ENCODE data around the gene PIR. TPM values are rescaled to one million over a fixed set of nuclear protein-coding genes. Genes with fewer than 3 reads are reported as not detected.

The PIR gene
- 10 to 100 TPM in 3 of 4 donors, 1 to 10 TPM in 1; 4.4 to 24.4 (median 14.7) TPM for total RNA-seq

- H3K36me3 ChIP-seq = no peaks in the 10 kb centered on the region
- H3K27ac ChIP-seq = peak within 1 kb of the TSS; percentile 62
- WGBS = 22% methylated on average over 25 of the region's 47 CpGs
- peaks cover 9% of the 10 kb centered on the region for H3K4me1 ChIP-seq
- H3K4me3 ChIP-seq = peak within 1 kb of the TSS; percentile 51
- DNase-seq (ENCODE audit: low spot score in 2 of 2) = peak; percentile 85 to 86
- H3K9me3 ChIP-seq = no peaks in the 10 kb centered on the region
- no peaks in the 10 kb centered on the region for H3K27me3 ChIP-seq
- TF ChIP-seq CTCF (IDR thresholded peaks at IDR 0.05) = peak in 1 of 2 donors; percentile 15
- TF ChIP-seq EP300 (IDR thresholded peaks at IDR 0.05) = no peak
Measured at GRCh38 chrX:15493118-15493962, at the start of gene PIR. PIR (minus strand) TSS chrX:15493333; CDS start chrX:15491257, 2,076 bp downstream.

- DNase-seq (ENCODE audit: low spot score in 2 of 2) = no peak
- no peaks in the 10 kb centered on the region for H3K27me3 ChIP-seq
- no peaks in the 10 kb centered on the region for H3K4me1 ChIP-seq
- H3K4me3 ChIP-seq = no peak overlapping the region
- H3K27ac ChIP-seq = no peak overlapping the region
- H3K9me3 ChIP-seq = no peaks in the 10 kb centered on the region
- no peak for TF ChIP-seq CTCF (IDR thresholded peaks at IDR 0.05)
- 73% methylated on average over 5 of the region's 6 CpGs for WGBS
- no peaks in the 10 kb centered on the region for H3K36me3 ChIP-seq
Measured at GRCh38 chrX:15530318-15530717, 37.2 kb upstream of the PIR start.

GRCh38 chrX:15529165-15529564, 36.0 kb upstream of the PIR start:
- no peaks in the 10 kb centered on the region for H3K27me3 ChIP-seq
- no peak overlapping the region for H3K4me3 ChIP-seq
- no peaks in the 10 kb centered on the region for H3K36me3 ChIP-seq
- TF ChIP-seq POLR2A (IDR thresholded peaks at IDR 0.05) (no peak), CTCF (IDR thresholded peaks at IDR 0.05) (no peak), POLR2AphosphoS5 (IDR thresholded peaks at IDR 0.05) (no peak), EP300 (IDR thresholded peaks at IDR 0.05) (no peak)
- H3K27ac ChIP-seq = no peak overlapping the region
- no peak for DNase-seq (ENCODE audit: low spot score in 2 of 2)
- H3K4me1 ChIP-seq = no peaks in the 10 kb centered on the region
- H3K9me3 ChIP-seq = no peaks in the 10 kb centered on the region

GRCh38 chrX:15525664-15526416, 32.7 kb upstream of the PIR start:
- Histone ChIP-seq H3K9me3 (no peaks in the 10 kb centered on the region), H3K27me3 (no peaks in the 10 kb centered on the region), H3K27ac (no peak overlapping the region), H3K4me1 (no peaks in the 10 kb centered on the region), H3K4me3 (no peak overlapping the region), H3K36me3 (no peaks in the 10 kb centered on the region)
- no peak for DNase-seq (ENCODE audit: low spot score in 2 of 2)
- TF ChIP-seq POLR2AphosphoS5 (IDR thresholded peaks at IDR 0.05) = no peak
- no peak for TF ChIP-seq CTCF (IDR thresholded peaks at IDR 0.05)
- TF ChIP-seq EP300 (IDR thresholded peaks at IDR 0.05) = no peak
- no peak for TF ChIP-seq POLR2A (IDR thresholded peaks at IDR 0.05)
- 55% methylated on average over 8 of the region's 8 CpGs for WGBS

- Histone ChIP-seq H3K4me3 (no peak overlapping the region), H3K4me1 (no peaks in the 10 kb centered on the region), H3K27ac (no peak overlapping the region), H3K9me3 (no peaks in the 10 kb centered on the region), H3K27me3 (no peaks in the 10 kb centered on the region), H3K36me3 (no peaks in the 10 kb centered on the region)
- TF ChIP-seq POLR2A (IDR thresholded peaks at IDR 0.05) = no peak
- no peak for TF ChIP-seq CTCF (IDR thresholded peaks at IDR 0.05)
- no peak for TF ChIP-seq POLR2AphosphoS5 (IDR thresholded peaks at IDR 0.05)
- TF ChIP-seq EP300 (IDR thresholded peaks at IDR 0.05) = no peak
- DNase-seq (ENCODE audit: low spot score in 2 of 2) = no peak
Measured at GRCh38 chrX:15524417-15524816, 31.3 kb upstream of the PIR start.
